Thyroid gland (tissue), 4 donors: Measurements from ENCODE around the gene SURF1.

Experiments used
- POLR2A ChIP-seq, 2 donors: fragments of 450-650 bp; IDR thresholded peaks; one replicate each; pipeline ENCODE4 v1.6.1; 2017; ENCODE audit warnings: antibody characterized with exemption in 2 of 2, mild to moderate bottlenecking in 2 of 2, moderate library complexity in 1 of 2
- TF ChIP-seq, protein P1 (sequence below), 6 experiments: fragments of 200-600 bp in 3 of 6; fragments of 450-650 bp in 3 of 6; sonication (generic) in 3 of 6; IDR thresholded peaks; one replicate each; pipeline ENCODE4 v1.5.1; 2016 to 2019; ENCODE audit warnings: antibody characterized with exemption in 6 of 6, mild to moderate bottlenecking in 2 of 6, inconsistent platforms in 1 of 6, moderate library complexity in 1 of 6

- TF ChIP-seq, protein P1, sequence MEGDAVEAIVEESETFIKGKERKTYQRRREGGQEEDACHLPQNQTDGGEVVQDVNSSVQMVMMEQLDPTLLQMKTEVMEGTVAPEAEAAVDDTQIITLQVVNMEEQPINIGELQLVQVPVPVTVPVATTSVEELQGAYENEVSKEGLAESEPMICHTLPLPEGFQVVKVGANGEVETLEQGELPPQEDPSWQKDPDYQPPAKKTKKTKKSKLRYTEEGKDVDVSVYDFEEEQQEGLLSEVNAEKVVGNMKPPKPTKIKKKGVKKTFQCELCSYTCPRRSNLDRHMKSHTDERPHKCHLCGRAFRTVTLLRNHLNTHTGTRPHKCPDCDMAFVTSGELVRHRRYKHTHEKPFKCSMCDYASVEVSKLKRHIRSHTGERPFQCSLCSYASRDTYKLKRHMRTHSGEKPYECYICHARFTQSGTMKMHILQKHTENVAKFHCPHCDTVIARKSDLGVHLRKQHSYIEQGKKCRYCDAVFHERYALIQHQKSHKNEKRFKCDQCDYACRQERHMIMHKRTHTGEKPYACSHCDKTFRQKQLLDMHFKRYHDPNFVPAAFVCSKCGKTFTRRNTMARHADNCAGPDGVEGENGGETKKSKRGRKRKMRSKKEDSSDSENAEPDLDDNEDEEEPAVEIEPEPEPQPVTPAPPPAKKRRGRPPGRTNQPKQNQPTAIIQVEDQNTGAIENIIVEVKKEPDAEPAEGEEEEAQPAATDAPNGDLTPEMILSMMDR (IDR thresholded peaks at IDR 0.05): no peak
- no peak for TF ChIP-seq POLR2A (IDR thresholded peaks at IDR 0.05)
Observed at GRCh38 chr9:133315997-133316396, 40.3 kb downstream of the SURF1 start.
